Endothelial cell of umbilical vein (primary cell): ENCODE results near the gene CRYBG3. TPM values are rescaled to one million over a fixed set of nuclear protein-coding genes. Genes with fewer than 3 reads are reported as not detected.

Source experiments
- BruUV-seq: library from RNA; stranded (reverse); fragments of 400-500 nt; replicated peaks from 2 replicates; lab custom pipeline; 2021; lab: Mats Ljungman, UMichigan
- CTCF ChIA-PET: fragments of 300-600, 350-600 bp; sonication (Branson Sonifier 250); formaldehyde crosslinking; loops from one replicate; lab custom pipeline; 2021; ENCODE audit warnings: antibody characterized with exemption, inconsistent platforms; lab: Charles Lee
- POLR2A ChIA-PET: fragments of 300-600, 350-600 bp; sonication (Branson Sonifier 250); formaldehyde crosslinking; loops from one replicate; lab custom pipeline; 2021; ENCODE audit warnings: antibody characterized with exemption, inconsistent platforms; lab: Charles Lee
- DNase-seq: peaks from one replicate; pipeline ENCODE4 v3.0.0-alpha.2; 2011; ENCODE audit warnings: low read depth, low spot score
- FAIRE-seq: peaks from 2 replicates; lab custom pipeline; 2011; peaks lifted over from hg19 to GRCh38; lab: Jason Lieb, UNC
- H2AFZ ChIP-seq: 2 replicates; pipeline ENCODE4 v1.6.0; 2012; ENCODE audit warnings: low read depth, low read length, control low read depth, inconsistent platforms
- H3K27ac ChIP-seq: 2 replicates; pipeline ENCODE4 v1.5.1; 2011; ENCODE audit warnings: low read depth, mild to moderate bottlenecking, control low read depth, low read length, moderate library complexity; ENCODE audit not compliant: insufficient read depth
- H3K27me3 ChIP-seq, 2 experiments: 2 replicates each; pipeline versions ENCODE4 v1.6.0 to v1.6.1; 2011; ENCODE audit warnings: low read length in 2 of 2, mixed read lengths in 1 of 2; ENCODE audit not compliant: control insufficient read depth in 2 of 2, insufficient read depth in 2 of 2
- H3K36me3 ChIP-seq, 2 experiments: 2 replicates in 1 of 2; 3 replicates in 1 of 2; pipeline ENCODE4 v1.5.1; 2011; ENCODE audit warnings: low read length in 2 of 2, mild to moderate bottlenecking in 1 of 2, moderate library complexity in 1 of 2; ENCODE audit not compliant: control insufficient read depth in 2 of 2, insufficient read depth in 2 of 2; ENCODE audit errors: extremely low read depth in 1 of 2
- H3K4me1 ChIP-seq: 3 replicates; pipeline ENCODE4 v1.5.1; 2011; ENCODE audit warnings: mild to moderate bottlenecking, low read length; ENCODE audit not compliant: control insufficient read depth, insufficient read depth; ENCODE audit errors: extremely low read depth
- H3K4me2 ChIP-seq: 2 replicates; pipeline ENCODE4 v1.6.1; 2011; ENCODE audit warnings: low read length, control low read depth, mixed read lengths; ENCODE audit not compliant: insufficient read depth
- H3K4me3 ChIP-seq, 3 experiments: fragments of 200-600 bp in 1 of 3; sonication (generic), shearing (Covaris generic) in 1 of 3; replicated peaks in 1 of 3; 2 replicates each; pipeline ENCODE4 v1.5.1; 2011 to 2016; ENCODE audit warnings: control low read depth in 3 of 3, low read length in 3 of 3, mild to moderate bottlenecking in 2 of 3, inconsistent platforms in 1 of 3, low read depth in 1 of 3, moderate library complexity in 1 of 3; ENCODE audit not compliant: insufficient read depth in 1 of 3
- H3K79me2 ChIP-seq: 2 replicates; pipeline ENCODE4 v1.6.0; 2012; ENCODE audit warnings: low read length, inconsistent platforms; ENCODE audit not compliant: control insufficient read depth, insufficient read depth
- H3K9ac ChIP-seq: replicated peaks from 2 replicates; pipeline ENCODE3; 2011; ENCODE audit warnings: low read length, control low read depth; ENCODE audit not compliant: insufficient read depth; ENCODE audit errors: extremely low read depth
- H3K9me1 ChIP-seq: replicated peaks from 3 replicates; pipeline ENCODE4 v1.6.0; 2011; ENCODE audit warnings: mild to moderate bottlenecking, low read length; ENCODE audit not compliant: control insufficient read depth, insufficient read depth; ENCODE audit errors: extremely low read depth
- H3K9me3 ChIP-seq: replicated peaks from 2 replicates; pipeline ENCODE4 v1.5.1; 2012; ENCODE audit warnings: low read length, inconsistent platforms; ENCODE audit not compliant: control insufficient read depth, insufficient read depth
- H4K20me1 ChIP-seq: replicated peaks from 2 replicates; pipeline ENCODE3; 2011; ENCODE audit warnings: mild to moderate bottlenecking, low read length; ENCODE audit not compliant: control insufficient read depth, insufficient read depth; ENCODE audit errors: extremely low read depth
- CTCF ChIP-seq, 2 donors: IDR thresholded peaks; 1 replicate in 1 of 2; 2 replicates in 1 of 2; pipeline ENCODE4 v1.5.1; 2011; ENCODE audit warnings: low read length in 2 of 2, mild to moderate bottlenecking in 2 of 2, moderate library complexity in 2 of 2, control low read depth in 1 of 2, inconsistent platforms in 1 of 2, low read depth in 1 of 2; ENCODE audit not compliant: insufficient read depth in 1 of 2; ENCODE audit errors: extremely low read depth in 1 of 2
- EZH2 ChIP-seq: IDR thresholded peaks from 2 replicates; pipeline ENCODE4 v1.6.1; 2012; ENCODE audit warnings: borderline replicate concordance, low read depth, mild to moderate bottlenecking, moderate library complexity, low read length, inconsistent platforms; ENCODE audit not compliant: severe bottlenecking
- FOS ChIP-seq: IDR thresholded peaks from 2 replicates; pipeline ENCODE4 v1.6.1; 2011; ENCODE audit warnings: mild to moderate bottlenecking, low read length, moderate library complexity, borderline replicate concordance; ENCODE audit not compliant: insufficient read depth
- GATA2 ChIP-seq: IDR thresholded peaks from 2 replicates; pipeline ENCODE4 v1.7.0; 2011; ENCODE audit warnings: low read depth, mild to moderate bottlenecking, moderate library complexity, mixed read lengths, low read length; ENCODE audit not compliant: insufficient read length, insufficient read depth
- JUN ChIP-seq: IDR thresholded peaks from 2 replicates; pipeline ENCODE4 v1.6.1; 2011; ENCODE audit warnings: borderline replicate concordance, low read depth; ENCODE audit not compliant: insufficient read length, insufficient read depth
- MAX ChIP-seq: IDR thresholded peaks from 2 replicates; pipeline ENCODE4 v1.6.1; 2011; ENCODE audit not compliant: insufficient read depth, insufficient read length
- MYC ChIP-seq: IDR thresholded peaks from one replicate; pipeline ENCODE4 v1.6.1; 2011; ENCODE audit warnings: mild to moderate bottlenecking, low read depth, low read length
- POLR2A ChIP-seq: IDR thresholded peaks from 2 replicates; pipeline ENCODE4 v1.6.1; 2012; ENCODE audit warnings: low read depth, mild to moderate bottlenecking, control low read depth, low read length
- POLR2AphosphoS5 ChIP-seq: IDR thresholded peaks from 2 replicates; pipeline ENCODE4 v1.6.1; 2012; ENCODE audit warnings: low read depth, mild to moderate bottlenecking, control low read depth, low read length, moderate library complexity; ENCODE audit not compliant: insufficient read depth
- dilution Hi-C: fragments of 300-500 bp; cut with MboI; formaldehyde crosslinking; loops from one replicate; pipeline ENCODE4 v1.15.0; 2019; ENCODE audit warnings: low sequenced_read_pairs; ENCODE audit not compliant: extremely low pct_ligation_motif_present
- intact Hi-C: fragments of 100-400 bp; cut with micrococcal nuclease; formaldehyde crosslinking; loops from one replicate; pipeline ENCODE4 v1.10.0; 2022
- polyA plus RNA-seq, 4 experiments: library from polyadenylated mRNA; depleted of rRNA in 3 of 4; stranded (reverse) in 3 of 4; unstranded in 1 of 4; fragments of >200 nt; gene quantifications; 2 replicates each; pipeline versions ENCODE4 v1.2.1 to v1.2.3, GENCODE V29; 2011 to 2012; ENCODE audit warnings: missing spikeins in 1 of 4
- total RNA-seq: library from RNA; stranded (reverse); gene quantifications from 2 replicates; pipeline ENCODE4 v1.2.3, GENCODE V29; 2021

Gene CRYBG3
- total and polyA plus RNA-seq, 2 donors (not counting 3 experiments of a cell fraction or from before 2014, with no cell fraction given), result 2.8 to 15.0 TPM

GRCh38 chr3:97992547-97993173, 170.8 kb downstream of the CRYBG3 start:
- H3K9me1 ChIP-seq, result no peaks in the 10 kb centered on the region
- H3K27me3 ChIP-seq, result peaks cover 2 to 12% of the 10 kb centered on the region in 2 experiments
- BruUV-seq, result no TSS peak
- dilution Hi-C loops (no loop called here), intact Hi-C loops (no loop called here)
- no peaks in the 10 kb centered on the region for H3K36me3 ChIP-seq
- H3K4me2 ChIP-seq, result no peak overlapping the region
- no peak overlapping the region for H3K9ac ChIP-seq
- H4K20me1 ChIP-seq, result no peaks in the 10 kb centered on the region
- no peaks in the 10 kb centered on the region for H3K79me2 ChIP-seq
- H3K4me1 ChIP-seq, result no peaks in the 10 kb centered on the region
- DNase-seq (no peak), FAIRE-seq (no peak)
- POLR2A ChIA-PET, result no interaction called here
- TF ChIP-seq JUN (no peak), MYC (no peak), POLR2AphosphoS5 (no peak), MAX (no peak), POLR2A (no peak), CTCF (IDR thresholded peaks at IDR 0.05; ENCODE audit: extremely low read depth in 1 of 2, insufficient read depth in 1 of 2, low read depth in 1 of 2, low read length in 2 of 2) (no peak), FOS (no peak), GATA2 (no peak), EZH2 (no peak)
- CTCF ChIA-PET, result interaction anchor here (0.9 to 1.5 kb wide), 2 partner anchors 9 to 171 kb away, joined by 3 read pairs; partner anchors contain the start of gene CRYBG3
- no peak overlapping the region for H3K27ac ChIP-seq
- H3K9me3 ChIP-seq, result no peaks in the 10 kb centered on the region
- H2AFZ ChIP-seq, result no peak overlapping the region
- no peak overlapping the region for H3K4me3 ChIP-seq
